CD4-positive, alpha-beta T cell treated with Interleukin-17A for 4 hours (primary cell): ENCODE results near the gene TKFC.

ENCODE experiments used
- DNase-seq: peaks from one replicate; pipeline ENCODE4 v3.0.0-alpha.2; 2020; ENCODE audit warnings: mixed read lengths

The TKFC gene

DNA sequence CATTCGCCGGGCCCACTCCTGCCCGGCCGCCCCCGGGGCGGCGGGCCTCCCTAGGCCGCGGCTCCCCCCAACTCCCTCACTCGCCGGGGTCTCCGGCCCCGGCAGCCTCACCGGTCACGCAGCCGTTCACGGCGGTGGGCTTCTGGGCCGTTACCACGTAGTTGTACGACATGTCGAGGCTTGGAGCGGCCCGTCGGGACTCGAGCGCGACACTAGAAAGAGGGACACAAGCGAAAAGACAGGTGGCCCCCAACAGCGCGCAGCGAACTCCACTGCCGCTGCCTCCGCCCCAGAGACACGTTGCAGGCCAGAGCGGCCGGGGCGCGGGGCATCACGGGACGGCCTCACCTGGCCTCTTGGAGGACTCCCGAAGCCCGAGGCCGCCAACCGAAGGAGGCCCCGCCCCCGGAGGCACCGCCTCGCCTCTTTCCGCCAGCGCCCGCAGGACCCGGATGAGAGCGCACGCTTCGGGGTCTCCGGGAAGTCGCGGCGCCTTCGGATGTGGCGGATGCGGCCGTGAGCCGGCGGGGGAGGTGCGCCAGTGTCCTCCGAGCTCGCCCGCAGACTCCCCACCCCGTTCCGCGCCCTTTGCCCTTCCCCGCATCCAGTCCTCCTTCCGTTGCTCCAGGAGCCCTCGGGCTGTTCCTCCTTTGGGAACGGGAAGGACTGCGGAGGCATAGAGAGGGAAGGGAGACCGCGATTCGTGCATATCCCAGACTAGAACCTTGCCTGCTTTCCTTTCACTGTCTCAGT is at the start of gene TKFC, which contains the start of gene DDB1:
Gene TKFC, plus strand, starts transcription at position 432 of the 753 bp plus-strand sequence. CDS start 1,501 bp downstream, outside the sequence.
Gene DDB1, minus strand, starts transcription at position 309 of the 753 bp plus-strand sequence. Its CDS starts 137 bp downstream, at position 172.
- DNase-seq, result peak; percentile 98

GRCh38 chr11:61283613-61284012 is 49.4 kb upstream of the TKFC start:
- DNase-seq, result no peak

GRCh38 chr11:61287338-61287977 is 45.6 kb upstream of the TKFC start:
- DNase-seq, result no peak

- DNase-seq, result no peak
Observed at GRCh38 chr11:61290905-61291690, 41.9 kb upstream of the TKFC start.

- no peak for DNase-seq
Observed at GRCh38 chr11:61292356-61292755, 40.7 kb upstream of the TKFC start.

DNA sequence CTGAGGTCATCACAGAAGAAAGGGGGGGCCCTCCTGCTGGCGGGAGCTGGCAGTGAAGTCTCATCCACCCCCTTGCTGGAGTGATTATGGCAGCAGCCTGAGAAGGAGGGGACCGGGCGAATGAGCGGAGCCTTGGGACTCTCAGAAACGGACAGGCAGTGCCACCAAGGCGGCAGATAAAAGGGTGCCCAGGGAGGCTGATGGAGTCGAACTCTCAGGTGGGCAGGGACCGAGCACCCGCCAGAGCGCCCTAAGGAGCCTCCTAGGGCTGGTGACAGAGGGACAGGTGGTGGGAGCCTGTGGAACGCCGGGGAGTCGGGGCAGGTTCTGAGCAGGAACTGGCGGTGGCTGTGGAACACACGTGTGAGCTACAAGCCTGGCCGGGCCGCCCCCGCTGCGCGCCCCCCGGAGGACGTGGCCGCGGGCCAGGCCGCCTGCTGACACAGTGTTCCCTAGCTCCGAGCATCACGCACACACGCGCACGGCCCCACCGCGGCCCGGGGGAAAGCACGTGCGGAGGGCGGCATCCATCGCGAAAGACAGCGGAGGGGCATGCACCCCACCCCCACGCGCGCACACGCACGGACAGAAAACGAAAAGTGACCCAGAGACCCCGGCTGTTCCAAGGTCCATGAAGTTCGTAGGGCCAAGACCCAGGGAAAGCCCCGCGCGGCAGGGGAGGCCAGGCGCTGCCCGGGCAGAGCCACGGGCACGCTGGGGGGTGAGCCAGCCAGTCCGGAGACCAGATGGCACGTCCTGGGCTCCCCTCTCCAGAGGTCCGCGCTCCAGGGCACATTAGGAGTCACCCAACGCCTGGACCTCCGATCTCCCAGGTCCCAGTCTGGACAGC is 38.9 kb upstream of the TKFC start:
- DNase-seq, result peak; percentile 7

GRCh38 chr11:61294717-61295595 is 38.1 kb upstream of the TKFC start, which contains the start of gene VWCE:
Gene VWCE, minus strand, starts transcription at chr11:61295316. Its CDS starts 279 bp downstream, at chr11:61295037.
- DNase-seq, result peak; percentile 54

- DNase-seq, result no peak
Observed at GRCh38 chr11:61295596-61295926, 37.5 kb upstream of the TKFC start.

GRCh38 chr11:61297341-61297740 is 35.7 kb upstream of the TKFC start:
- DNase-seq, result no peak

- DNase-seq, result no peak
Observed at GRCh38 chr11:61297746-61298145, 35.3 kb upstream of the TKFC start.

DNA sequence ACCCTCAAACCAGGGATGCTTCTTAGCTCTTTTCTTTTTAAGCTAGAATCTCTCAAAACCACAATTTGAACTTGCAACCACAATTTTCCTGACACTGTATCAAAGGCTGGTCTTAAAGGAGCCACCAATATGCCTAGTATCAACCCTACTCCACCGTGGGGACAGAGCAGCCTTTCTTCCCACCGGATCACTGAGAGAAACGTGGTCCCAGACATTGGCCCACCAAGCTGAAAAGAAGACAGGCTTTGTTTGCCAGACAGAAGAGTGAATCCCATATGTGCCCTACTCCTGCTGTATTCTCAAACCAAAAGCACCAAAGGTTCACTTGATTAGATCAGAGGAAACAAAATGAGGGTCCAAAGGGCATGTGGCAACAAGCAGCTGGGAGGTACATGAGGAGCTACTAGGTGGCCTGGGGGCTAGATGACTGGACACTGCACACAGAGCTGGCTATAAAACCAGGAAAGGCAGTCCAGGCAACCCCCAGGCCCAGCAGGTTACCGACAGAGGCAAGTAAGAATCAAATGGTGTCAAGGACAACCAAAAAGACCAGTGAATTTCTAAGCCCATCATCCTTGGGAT is 34.3 kb upstream of the TKFC start:
- no peak for DNase-seq

DNA sequence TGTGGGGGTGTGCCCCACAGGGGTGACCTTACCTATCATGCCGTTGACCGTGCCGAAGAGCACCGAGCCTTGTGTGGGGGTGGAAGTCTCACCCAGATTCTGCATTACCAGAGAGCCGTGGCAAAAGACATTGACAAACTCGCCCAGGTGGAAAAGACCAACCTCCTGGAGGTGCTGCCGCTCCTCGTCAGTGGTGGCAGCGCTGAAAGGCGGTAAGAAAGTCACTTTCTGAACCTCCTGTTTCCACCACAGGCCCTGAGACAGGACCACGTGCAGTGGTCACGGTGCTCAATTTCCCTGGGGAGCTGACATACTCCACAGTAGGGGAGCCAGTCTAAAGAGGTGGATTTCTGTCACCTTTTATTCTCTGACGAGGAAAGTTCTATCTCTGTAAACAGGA is 30.5 kb upstream of the TKFC start:
- DNase-seq, result no peak

DNA sequence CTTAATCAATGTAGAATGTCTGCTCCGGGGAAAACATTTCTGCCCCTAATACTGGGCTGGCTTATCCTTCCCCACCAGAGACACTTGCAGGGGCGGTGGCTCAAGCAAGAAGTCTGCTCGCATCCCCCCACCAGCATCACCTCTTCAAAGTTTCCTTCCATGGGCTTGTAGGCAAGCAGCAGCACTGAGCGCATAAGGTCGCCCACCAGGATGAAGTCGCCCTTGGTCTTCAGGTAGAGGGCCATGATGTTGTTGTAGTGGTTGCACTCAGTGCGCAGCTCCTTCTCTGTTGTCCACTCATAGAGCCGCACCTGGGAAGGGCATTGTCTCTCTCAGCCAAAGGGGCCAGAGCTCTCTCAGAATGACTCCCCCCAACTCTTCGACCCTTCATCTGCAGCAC is 29.3 kb upstream of the TKFC start:
- DNase-seq, result no peak

DNA sequence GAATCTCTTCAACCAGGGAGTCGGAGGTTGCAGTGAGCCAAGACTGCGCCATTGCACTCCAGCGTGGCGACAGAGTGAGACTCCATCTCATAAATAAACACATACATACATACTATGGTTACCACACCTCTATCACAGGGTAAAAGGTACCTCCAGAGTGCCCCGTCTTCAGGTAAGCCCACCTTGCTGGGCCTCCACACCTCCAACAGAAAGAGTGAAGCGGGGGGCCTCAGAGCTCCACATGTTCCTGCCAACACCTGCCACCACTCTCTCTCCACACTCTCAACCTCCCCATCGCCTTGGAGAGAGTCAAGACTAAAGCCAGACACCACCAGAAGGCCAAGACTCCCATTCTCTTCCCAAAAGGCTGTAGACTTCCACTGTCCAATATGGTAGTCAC is 27.6 kb upstream of the TKFC start:
- DNase-seq, result no peak

- DNase-seq, result no peak
Observed at GRCh38 chr11:61306221-61306620, 26.8 kb upstream of the TKFC start.

GRCh38 chr11:61307354-61307753 is 25.7 kb upstream of the TKFC start:
- DNase-seq, result no peak

- DNase-seq, result no peak
Observed at GRCh38 chr11:61309141-61309540, 23.9 kb upstream of the TKFC start.

DNA sequence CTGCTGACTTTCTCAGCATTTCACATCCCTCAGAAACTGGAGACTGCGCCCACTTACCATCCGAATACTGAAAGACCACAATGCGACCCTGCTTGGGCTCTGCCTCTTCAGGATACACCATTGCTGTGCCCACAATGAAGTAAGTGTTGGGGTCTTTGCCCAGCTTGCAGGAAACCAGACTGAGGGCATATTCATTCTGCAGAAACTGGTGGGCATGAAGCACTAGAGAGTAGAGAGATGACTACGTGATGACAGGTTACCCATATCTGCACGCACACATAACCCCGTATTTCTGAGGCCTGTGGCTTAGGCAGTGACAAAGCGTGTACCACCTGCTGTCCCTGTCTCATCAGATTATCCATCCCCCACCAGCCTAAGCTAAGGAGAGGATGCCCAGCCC is 23.3 kb upstream of the TKFC start:
- DNase-seq, result no peak

DNA sequence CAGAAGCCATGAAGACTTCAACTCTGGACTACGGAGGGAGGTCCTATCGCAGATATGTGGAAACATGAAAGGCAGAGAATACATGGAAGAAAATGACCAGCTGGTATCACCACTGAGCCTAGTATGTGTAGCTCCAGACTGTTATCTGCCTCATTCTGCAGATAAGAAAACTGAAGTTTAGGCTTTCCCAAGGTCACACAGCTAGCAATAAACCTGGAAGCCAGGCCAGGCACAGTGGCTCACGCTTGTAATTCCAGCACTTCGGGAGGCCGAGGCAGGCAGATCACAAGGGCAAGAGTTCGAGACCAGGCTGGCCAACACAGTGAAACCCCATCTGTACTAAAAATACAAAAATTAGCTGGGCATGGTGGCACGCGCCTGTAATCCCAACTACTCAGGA is 22.3 kb upstream of the TKFC start:
- DNase-seq, result no peak

DNA sequence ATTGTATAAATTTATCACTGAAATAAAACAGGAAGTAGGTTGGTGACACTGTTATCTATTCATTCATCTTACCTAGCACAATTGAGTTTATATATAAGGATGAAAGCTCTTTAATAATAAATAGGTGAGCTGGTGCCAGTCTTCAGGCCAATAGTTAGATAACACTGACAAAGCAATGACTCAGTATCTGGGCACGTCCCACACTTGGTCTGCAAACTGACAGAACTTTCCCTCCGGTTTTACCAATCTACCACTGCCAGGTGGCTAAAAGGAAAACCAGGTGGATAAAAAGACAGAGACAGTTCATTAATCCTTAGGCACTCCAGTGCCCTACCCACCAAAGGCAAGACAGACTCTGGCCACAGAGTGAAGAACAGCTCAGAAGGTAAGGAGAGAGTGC is 17.8 kb upstream of the TKFC start:
- no peak for DNase-seq
